Parathyroid adenoma (tissue), 2 donors: ENCODE measurements around the gene POP4.
"Not testable (repeated sequence)": the region's sequence is repeated elsewhere in the genome, so short reads cannot be mapped to it uniquely, and the experiment has no call there.

Experiments used
- H2AFZ ChIP-seq: fragments of 300-600 bp; sonication (generic); one replicate; pipeline ENCODE4 v1.7.0; 2017; ENCODE audit warnings: antibody characterized with exemption, mild to moderate bottlenecking
- H3K27ac ChIP-seq: fragments of 300-600 bp; sonication (generic); one replicate; pipeline ENCODE4 v1.7.0; 2017
- H3K27me3 ChIP-seq: fragments of 300-600 bp; sonication (generic); one replicate; pipeline ENCODE4 v1.7.0; 2017; ENCODE audit warnings: low read length; ENCODE audit not compliant: control insufficient read depth, insufficient read depth
- H3K36me3 ChIP-seq: fragments of 300-600 bp; sonication (generic); one replicate; pipeline ENCODE4 v1.7.0; 2017; ENCODE audit warnings: low read length; ENCODE audit not compliant: control insufficient read depth, insufficient read depth
- H3K4me1 ChIP-seq: fragments of 300-600 bp; sonication (generic); one replicate; pipeline ENCODE4 v1.7.0; 2017; ENCODE audit warnings: control low read depth
- H3K4me2 ChIP-seq: fragments of 300-600 bp; sonication (generic); one replicate; pipeline ENCODE4 v1.7.0; 2017; ENCODE audit warnings: low read length
- H3K4me3 ChIP-seq: fragments of 300-600 bp; sonication (generic); one replicate; pipeline ENCODE4 v1.7.0; 2017; ENCODE audit warnings: low read depth, low read length
- H3K79me2 ChIP-seq: fragments of 300-600 bp; sonication (generic); one replicate; pipeline ENCODE4 v1.7.0; 2017; ENCODE audit warnings: control low read depth
- H3K9ac ChIP-seq: fragments of 300-600 bp; sonication (generic); one replicate; pipeline ENCODE4 v1.7.0; 2017; ENCODE audit warnings: mild to moderate bottlenecking
- H3K9me3 ChIP-seq: fragments of 300-600 bp; sonication (generic); one replicate; pipeline ENCODE4 v1.7.0; 2017; ENCODE audit warnings: low read length; ENCODE audit not compliant: control insufficient read depth
- CTCF ChIP-seq: fragments of 300-600 bp; sonication (generic); IDR thresholded peaks from one replicate; pipeline ENCODE4 v1.7.0; 2017; ENCODE audit warnings: antibody characterized with exemption, mild to moderate bottlenecking
- donor health status: primary hyperparathyroidism.

Gene POP4

GRCh38 chr19:29626386-29626785 lies 20.3 kb downstream of the POP4 start:
- Histone ChIP-seq H3K9ac (no peak overlapping the region), H3K4me3 (no peak overlapping the region), H3K27ac (no peak overlapping the region), H3K4me2 (no peak overlapping the region), H2AFZ (no peak overlapping the region), H3K36me3 (no peaks in the 10 kb centered on the region), H3K27me3 (no peaks in the 10 kb centered on the region), H3K79me2 (no peaks in the 10 kb centered on the region), H3K4me1 (no peaks in the 10 kb centered on the region), H3K9me3 (no peaks in the 10 kb centered on the region)
- no peak for TF ChIP-seq CTCF

DNA sequence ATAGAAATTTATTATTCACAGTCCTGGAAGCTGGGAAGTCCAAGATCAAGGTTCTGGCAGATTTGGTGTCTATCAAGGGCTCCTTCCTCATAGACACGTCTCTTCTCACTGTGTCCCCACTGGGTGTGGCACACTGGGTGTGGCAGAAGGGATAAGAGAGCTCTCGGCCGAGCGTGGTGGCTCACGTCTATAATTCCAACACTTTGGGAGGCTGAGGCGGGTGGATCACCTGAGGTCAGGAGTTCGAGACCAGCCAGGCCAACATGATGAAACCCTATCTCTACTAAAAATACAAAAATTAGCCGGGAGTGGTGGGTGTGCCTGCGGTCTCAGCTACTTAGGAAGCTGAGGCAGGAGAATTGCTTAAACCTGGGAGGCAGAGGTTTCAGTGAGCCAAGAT lies 20.7 kb downstream of the POP4 start:
- H3K9ac ChIP-seq, H3K79me2 ChIP-seq, H3K4me1 ChIP-seq, H3K4me2 ChIP-seq, H3K4me3 ChIP-seq, H3K9me3 ChIP-seq, H3K27me3 ChIP-seq, H2AFZ ChIP-seq, H3K27ac ChIP-seq, H3K36me3 ChIP-seq: not testable (repeated sequence)

- H3K4me1 ChIP-seq = no peaks in the 10 kb centered on the region
- no peak overlapping the region for H3K9ac ChIP-seq
- H3K27ac ChIP-seq = no peak overlapping the region
- no peaks in the 10 kb centered on the region for H3K79me2 ChIP-seq
- no peak overlapping the region for H3K4me3 ChIP-seq
- no peak for TF ChIP-seq CTCF
- no peak overlapping the region for H2AFZ ChIP-seq
- H3K27me3 ChIP-seq = no peaks in the 10 kb centered on the region
- no peaks in the 10 kb centered on the region for H3K36me3 ChIP-seq
- no peaks in the 10 kb centered on the region for H3K9me3 ChIP-seq
- no peak overlapping the region for H3K4me2 ChIP-seq
Observed at GRCh38 chr19:29628661-29629385, 22.7 kb downstream of the POP4 start.

GRCh38 chr19:29629836-29630534 lies 23.9 kb downstream of the POP4 start:
- no peaks in the 10 kb centered on the region for H3K4me1 ChIP-seq
- H3K27me3 ChIP-seq = no peaks in the 10 kb centered on the region
- no peak overlapping the region for H3K4me3 ChIP-seq
- no peaks in the 10 kb centered on the region for H3K9me3 ChIP-seq
- no peak overlapping the region for H3K27ac ChIP-seq
- H2AFZ ChIP-seq = no peak overlapping the region
- H3K36me3 ChIP-seq = no peaks in the 10 kb centered on the region
- H3K4me2 ChIP-seq = no peak overlapping the region
- TF ChIP-seq CTCF = no peak
- H3K79me2 ChIP-seq = no peaks in the 10 kb centered on the region
- no peak overlapping the region for H3K9ac ChIP-seq

DNA sequence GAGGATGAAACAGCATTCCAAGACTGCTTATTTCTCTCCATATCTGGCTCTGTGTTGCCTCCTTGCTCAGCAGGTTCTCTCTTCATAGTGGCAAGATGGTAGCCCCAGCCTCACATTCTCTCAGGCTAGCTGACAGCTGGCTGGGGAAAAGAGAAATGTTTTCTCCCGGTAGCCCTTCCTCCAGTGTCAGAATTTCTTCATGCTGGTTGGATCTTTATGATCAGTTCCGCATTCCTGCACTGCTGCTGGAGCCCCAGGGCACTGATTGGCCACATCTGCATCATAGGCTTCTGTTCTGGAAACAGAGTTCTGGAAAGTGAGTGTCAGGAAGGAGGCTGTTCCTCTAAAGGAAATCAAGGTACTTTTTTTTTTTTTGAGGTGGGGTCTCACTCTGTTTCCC lies 24.6 kb downstream of the POP4 start:
- Histone ChIP-seq H3K9me3 (no peaks in the 10 kb centered on the region), H3K36me3 (no peaks in the 10 kb centered on the region), H3K4me2 (no peak overlapping the region), H3K4me1 (no peaks in the 10 kb centered on the region), H3K27me3 (no peaks in the 10 kb centered on the region), H3K27ac (no peak overlapping the region), H3K4me3 (no peak overlapping the region), H3K79me2 (no peaks in the 10 kb centered on the region), H2AFZ (no peak overlapping the region), H3K9ac (no peak overlapping the region)
- no peak for TF ChIP-seq CTCF
